ENCODE measurements around the gene ALKBH7.
A peak's percentile ranks its signal among the peaks of the same experiment; 100 is the strongest.

ALKBH7 gene

DNA sequence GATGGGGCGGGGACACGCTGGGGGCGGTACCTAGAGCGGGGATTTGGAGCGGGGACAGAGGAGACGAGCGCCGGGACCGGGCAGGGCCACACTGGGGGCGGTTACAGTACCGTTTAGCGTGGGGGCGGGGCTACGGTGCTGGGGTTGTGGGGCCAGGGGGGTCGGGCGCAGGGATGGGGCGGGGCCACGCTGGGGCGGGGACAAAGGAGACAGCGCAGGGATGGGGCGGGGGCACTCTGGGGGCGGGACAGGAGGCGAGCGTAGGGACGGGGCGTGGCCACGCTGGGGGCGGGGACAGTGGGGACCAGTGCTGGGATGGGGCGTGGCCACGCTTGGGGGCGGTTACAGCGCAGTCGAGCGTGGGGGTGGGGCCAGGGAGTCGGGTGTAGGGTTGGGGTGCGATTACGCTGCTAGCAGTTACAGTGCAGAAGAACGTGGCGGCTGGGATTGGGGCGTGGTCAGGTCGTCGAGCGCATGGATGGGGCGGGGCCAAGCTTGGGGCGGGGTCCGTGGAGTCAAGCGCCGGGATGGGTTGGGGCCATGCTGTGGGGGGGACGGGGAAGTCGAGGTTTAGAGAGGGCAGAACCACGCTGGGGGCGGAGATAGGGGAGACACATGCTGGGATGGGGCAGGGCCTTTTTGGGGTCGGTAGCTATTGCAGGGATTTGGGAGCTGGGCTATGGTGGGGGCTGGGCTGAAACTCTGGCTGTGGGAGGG is 660 bp downstream of the ALKBH7 start:
- Histone ChIP-seq H3K27ac (ENCODE audit: low read depth, low read length) (peak overlapping the region; percentile 97), H3K9me3 (ENCODE audit: insufficient read depth, low read depth, low read length) (no peaks in the 10 kb centered on the region), H3K4me3 (ENCODE audit: low read length) (peak overlapping the region; percentile 84), H3K4me1 (ENCODE audit: insufficient read depth, low read length) (peaks cover 7% of the 10 kb centered on the region), H3K9ac (ENCODE audit: low read depth, low read length) (peak overlapping the region; percentile 80), H3K27me3 (ENCODE audit: insufficient read depth, low read length) (no peaks in the 10 kb centered on the region), H3K36me3 (ENCODE audit: insufficient read depth, low read length) (peaks cover 17% of the 10 kb centered on the region)
- WGBS, result 2% methylated on average over 53 of the region's 53 CpGs

DNA sequence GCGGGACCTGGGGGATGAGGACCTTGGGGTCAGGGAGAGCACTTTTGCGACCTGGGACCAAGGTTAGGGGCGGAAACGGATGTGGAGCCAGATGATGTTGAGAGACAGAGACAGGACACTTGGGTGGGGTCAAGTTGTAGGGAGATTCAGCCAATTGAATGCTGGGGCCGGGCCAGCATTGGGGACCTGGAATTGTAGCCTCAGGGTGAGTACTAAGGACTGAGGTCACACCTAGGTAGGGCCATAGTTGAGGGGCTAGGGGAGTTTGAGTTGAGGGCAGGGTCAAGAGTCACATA is 1.2 kb downstream of the ALKBH7 start:
- peaks cover 7% of the 10 kb centered on the region for H3K4me1 ChIP-seq (ENCODE audit: insufficient read depth, low read length)
- WGBS, result 22% methylated on average over 5 of the region's 5 CpGs

DNA sequence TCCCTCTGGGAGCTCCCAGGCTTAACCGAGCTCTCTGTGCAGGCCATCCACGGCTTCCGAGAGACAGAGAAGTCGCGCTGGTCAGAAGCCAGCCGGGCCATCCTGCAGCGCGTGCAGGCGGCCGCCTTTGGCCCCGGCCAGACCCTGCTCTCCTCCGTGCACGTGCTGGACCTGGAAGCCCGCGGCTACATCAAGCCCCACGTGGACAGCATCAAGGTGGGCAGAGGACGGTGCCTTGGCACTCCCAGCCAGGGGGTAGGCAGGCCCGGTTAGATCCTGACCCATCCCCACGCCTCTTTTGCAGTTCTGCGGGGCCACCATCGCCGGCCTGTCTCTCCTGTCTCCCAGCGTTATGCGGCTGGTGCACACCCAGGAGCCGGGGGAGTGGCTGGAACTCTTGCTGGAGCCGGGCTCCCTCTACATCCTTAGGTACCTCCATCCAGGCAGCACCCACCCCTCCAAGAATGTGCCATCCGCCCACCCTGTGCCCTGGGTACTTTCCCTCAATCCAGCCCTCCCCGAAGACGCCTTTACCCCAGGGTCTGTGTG is 1.6 kb downstream of the ALKBH7 start:
- peak overlapping the region; percentile 47 for H3K4me3 ChIP-seq (ENCODE audit: low read length)
- H3K4me1 ChIP-seq (ENCODE audit: insufficient read depth, low read length), result peaks cover 7% of the 10 kb centered on the region
- no peaks in the 10 kb centered on the region for H3K27me3 ChIP-seq (ENCODE audit: insufficient read depth, low read length)
- H3K9me3 ChIP-seq (ENCODE audit: insufficient read depth, low read depth, low read length), result no peaks in the 10 kb centered on the region
- peaks cover 14% of the 10 kb centered on the region for H3K36me3 ChIP-seq (ENCODE audit: insufficient read depth, low read length)
- WGBS, result 91% methylated on average over 29 of the region's 29 CpGs
- peak overlapping the region; percentile 56 for H3K9ac ChIP-seq (ENCODE audit: low read depth, low read length)
- H3K27ac ChIP-seq (ENCODE audit: low read depth, low read length), result peak overlapping the region; percentile 37; the same call in 1 of the 2 replicates

More for the DNA sequence above, 1.2 kb downstream of the ALKBH7 start:
- no peaks in the 10 kb centered on the region for H3K27me3 ChIP-seq (ENCODE audit: insufficient read depth, low read length)
- peak overlapping the region; percentile 56 for H3K9ac ChIP-seq (ENCODE audit: low read depth, low read length)
- peak overlapping the region; percentile 47 for H3K4me3 ChIP-seq (ENCODE audit: low read length)
- peaks cover 12% of the 10 kb centered on the region for H3K36me3 ChIP-seq (ENCODE audit: insufficient read depth, low read length)
- peak overlapping the region; percentile 37; the same call in 1 of the 2 replicates for H3K27ac ChIP-seq (ENCODE audit: low read depth, low read length)
- H3K9me3 ChIP-seq (ENCODE audit: insufficient read depth, low read depth, low read length), result no peaks in the 10 kb centered on the region

DNA sequence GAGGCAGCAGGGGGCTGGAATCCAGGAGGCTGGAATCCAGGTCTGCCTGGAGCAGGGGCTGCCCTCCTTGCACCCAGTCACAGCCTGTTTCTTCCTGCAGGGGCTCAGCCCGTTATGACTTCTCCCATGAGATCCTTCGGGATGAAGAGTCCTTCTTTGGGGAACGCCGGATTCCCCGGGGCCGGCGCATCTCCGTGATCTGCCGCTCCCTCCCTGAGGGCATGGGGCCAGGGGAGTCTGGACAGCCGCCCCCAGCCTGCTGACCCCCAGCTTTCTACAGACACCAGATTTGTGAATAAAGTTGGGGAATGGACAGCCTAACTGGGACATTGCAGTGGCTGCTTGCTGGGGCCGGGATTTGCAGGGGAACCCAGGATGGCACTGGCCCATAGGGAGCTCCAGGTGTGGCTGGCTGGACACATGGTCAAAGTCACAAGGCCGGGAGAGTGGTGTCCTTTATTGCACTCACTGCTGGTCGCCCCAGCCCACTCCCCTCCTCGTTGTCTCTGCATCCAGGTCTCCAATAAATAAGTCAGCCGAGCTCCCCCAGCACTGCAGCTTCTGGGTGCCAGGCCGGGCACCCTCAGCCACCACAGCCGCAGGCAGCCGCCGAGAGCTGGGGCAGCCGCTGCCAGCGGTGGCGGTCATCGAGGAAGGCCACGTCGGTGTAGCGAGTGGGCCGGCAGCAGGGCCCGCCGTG is 2.3 kb downstream of the ALKBH7 start:
- Histone ChIP-seq H3K27me3 (ENCODE audit: insufficient read depth, low read length) (no peaks in the 10 kb centered on the region), H3K4me1 (ENCODE audit: insufficient read depth, low read length) (peaks cover 7% of the 10 kb centered on the region), H3K27ac (ENCODE audit: low read depth, low read length) (no peak overlapping the region), H3K36me3 (ENCODE audit: insufficient read depth, low read length) (peaks cover 20% of the 10 kb centered on the region), H3K4me3 (ENCODE audit: low read length) (no peak overlapping the region), H3K9ac (ENCODE audit: low read depth, low read length) (no peak overlapping the region), H3K9me3 (ENCODE audit: insufficient read depth, low read depth, low read length) (peaks cover 2% of the 10 kb centered on the region)
- WGBS, result 95% methylated on average over 29 of the region's 29 CpGs

DNA sequence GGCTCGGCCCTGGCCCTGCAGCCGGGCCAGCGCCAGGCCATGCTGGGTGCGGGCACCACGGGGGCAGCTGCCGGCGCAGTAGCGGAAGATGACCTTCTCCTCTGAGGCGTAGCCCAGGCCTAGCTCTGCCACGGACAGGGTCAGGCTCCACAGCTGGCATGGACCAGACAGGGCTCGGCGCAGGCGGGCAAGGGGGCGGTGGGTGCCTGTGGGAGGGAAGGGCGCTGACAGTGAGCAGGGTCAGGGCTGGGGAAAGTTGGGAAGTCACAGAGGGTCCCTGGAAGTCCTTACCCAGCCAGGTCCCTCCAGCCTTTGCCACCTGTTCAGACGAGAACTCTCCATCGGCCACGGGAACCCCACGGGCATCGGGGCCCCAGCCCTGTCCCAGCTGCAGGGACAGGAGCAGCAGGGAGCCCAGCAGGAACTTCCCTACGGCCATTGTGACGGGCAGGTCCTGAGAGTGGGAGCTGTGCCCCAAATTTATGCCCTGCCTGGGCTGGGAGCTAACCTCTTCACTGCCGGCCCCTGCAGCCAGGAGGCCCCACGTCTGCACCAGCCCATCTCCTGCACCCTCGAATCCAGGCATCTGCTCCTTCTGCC is 2.9 kb downstream of the ALKBH7 start, which contains the start of gene PSPN:
PSPN (minus strand) TSS at position 523 of the 600 bp plus-strand sequence; CDS start at position 439, 84 bp downstream.
- Histone ChIP-seq H3K4me1 (ENCODE audit: insufficient read depth, low read length) (peaks cover 7% of the 10 kb centered on the region), H3K27ac (ENCODE audit: low read depth, low read length) (no peak within 1 kb of the TSS), H3K4me3 (ENCODE audit: low read length) (no peak within 1 kb of the TSS), H3K9ac (ENCODE audit: low read depth, low read length) (no peak within 1 kb of the TSS), H3K9me3 (ENCODE audit: insufficient read depth, low read depth, low read length) (peaks cover 8% of the 10 kb centered on the region), H3K27me3 (ENCODE audit: insufficient read depth, low read length) (no peaks in the 10 kb centered on the region), H3K36me3 (ENCODE audit: insufficient read depth, low read length) (peaks cover 27% of the 10 kb centered on the region)
- WGBS, result 94% methylated on average over 25 of the region's 25 CpGs

DNA sequence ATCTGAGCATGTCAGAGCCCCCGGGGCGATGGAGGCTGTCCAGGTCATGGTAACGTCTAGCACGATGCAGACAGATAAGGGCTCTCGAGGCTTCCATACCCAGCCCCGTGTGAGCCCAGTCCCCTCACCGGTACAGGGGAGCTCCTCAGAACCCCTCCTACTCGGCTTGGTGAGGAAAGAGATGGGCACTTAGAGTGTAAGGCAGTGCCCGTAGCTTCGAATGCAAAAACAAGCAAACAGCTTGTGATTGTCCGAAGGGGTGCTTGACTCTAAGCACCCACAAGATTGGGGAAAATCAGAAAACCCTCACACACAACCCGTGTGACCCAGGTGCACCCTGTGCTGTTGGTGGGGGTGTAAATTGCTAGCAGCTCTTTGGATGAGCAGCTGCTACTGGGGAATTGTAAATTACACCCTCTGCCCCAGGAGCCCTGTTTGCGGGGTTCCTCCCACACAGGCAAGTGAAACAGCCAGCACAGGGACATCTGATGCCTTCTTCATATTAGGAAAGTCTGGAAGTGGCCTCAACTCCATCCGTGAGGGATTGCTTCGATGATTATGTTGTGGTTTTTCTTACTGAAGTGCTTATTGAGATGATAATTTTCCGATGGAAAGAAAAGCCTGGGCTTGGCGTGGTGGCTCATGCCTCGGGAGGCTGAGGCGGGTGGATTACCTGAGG is 4.1 kb downstream of the ALKBH7 start:
- no peak overlapping the region for H3K27ac ChIP-seq (ENCODE audit: low read depth, low read length)
- WGBS, result 92% methylated on average over 18 of the region's 19 CpGs
- H3K9me3 ChIP-seq (ENCODE audit: insufficient read depth, low read depth, low read length), result peaks cover 8% of the 10 kb centered on the region
- no peak overlapping the region for H3K4me3 ChIP-seq (ENCODE audit: low read length)
- no peak overlapping the region for H3K9ac ChIP-seq (ENCODE audit: low read depth, low read length)
- H3K27me3 ChIP-seq (ENCODE audit: insufficient read depth, low read length), result no peaks in the 10 kb centered on the region
- H3K36me3 ChIP-seq (ENCODE audit: insufficient read depth, low read length), result peaks cover 38% of the 10 kb centered on the region
- H3K4me1 ChIP-seq (ENCODE audit: insufficient read depth, low read length), result peaks cover 7% of the 10 kb centered on the region

DNA sequence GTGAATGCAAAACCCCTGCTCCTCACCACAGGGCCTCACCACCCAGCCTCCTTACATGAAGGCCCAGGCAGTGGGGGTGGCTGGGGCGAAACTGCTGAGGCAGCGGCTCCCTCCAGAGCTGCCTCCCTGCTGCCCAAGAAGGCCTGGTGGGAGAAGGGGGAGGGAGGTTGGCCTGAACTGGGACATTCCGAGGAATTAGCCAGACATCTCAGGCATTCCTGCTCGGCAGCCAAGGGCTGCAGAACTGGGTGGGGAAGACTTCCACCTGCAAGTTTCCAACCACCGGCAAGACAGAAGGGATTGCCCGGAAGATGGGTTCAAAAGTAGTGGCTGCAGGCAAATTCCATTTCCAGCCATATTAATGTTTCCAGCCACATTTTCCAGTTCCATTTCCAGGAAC is 5.4 kb downstream of the ALKBH7 start:
- H3K4me1 ChIP-seq (ENCODE audit: insufficient read depth, low read length), result peaks cover 7% of the 10 kb centered on the region
- WGBS, result 86% methylated on average over 6 of the region's 6 CpGs
- H3K4me3 ChIP-seq (ENCODE audit: low read length), result no peak overlapping the region
- H3K36me3 ChIP-seq (ENCODE audit: insufficient read depth, low read length), result peaks cover 50% of the 10 kb centered on the region
- no peaks in the 10 kb centered on the region for H3K27me3 ChIP-seq (ENCODE audit: insufficient read depth, low read length)
- peak overlapping the region; percentile 16; the same call in 1 of the 2 replicates for H3K27ac ChIP-seq (ENCODE audit: low read depth, low read length)
- no peak overlapping the region for H3K9ac ChIP-seq (ENCODE audit: low read depth, low read length)
- peaks cover 8% of the 10 kb centered on the region for H3K9me3 ChIP-seq (ENCODE audit: insufficient read depth, low read depth, low read length)

DNA sequence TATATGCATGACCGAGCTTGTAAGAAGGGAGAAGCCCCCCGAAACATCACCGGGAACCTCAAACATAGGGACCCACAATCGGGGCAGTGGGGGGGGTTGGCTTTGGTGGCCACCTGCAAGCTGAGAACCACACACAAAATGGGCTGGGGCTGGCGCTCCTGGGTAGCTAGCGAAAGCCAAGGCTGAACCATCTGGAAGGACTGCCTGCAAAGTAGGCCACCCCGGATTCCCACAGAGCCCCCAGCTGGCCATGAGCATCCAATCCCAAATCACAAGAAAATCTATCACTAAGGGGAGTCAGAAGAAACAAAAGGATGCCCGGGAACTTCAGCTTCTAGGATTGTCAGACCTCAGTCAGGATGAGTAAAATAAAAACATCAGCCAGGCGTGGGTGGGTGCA is 5.9 kb downstream of the ALKBH7 start:
- no peak overlapping the region for H3K9ac ChIP-seq (ENCODE audit: low read depth, low read length)
- peaks cover 7% of the 10 kb centered on the region for H3K4me1 ChIP-seq (ENCODE audit: insufficient read depth, low read length)
- no peak overlapping the region for H3K4me3 ChIP-seq (ENCODE audit: low read length)
- 95% methylated on average over 9 of the region's 9 CpGs for WGBS
- H3K9me3 ChIP-seq (ENCODE audit: insufficient read depth, low read depth, low read length), result peaks cover 8% of the 10 kb centered on the region
- no peak overlapping the region; the same call in 1 of the 2 replicates for H3K27ac ChIP-seq (ENCODE audit: low read depth, low read length)
- no peaks in the 10 kb centered on the region for H3K27me3 ChIP-seq (ENCODE audit: insufficient read depth, low read length)
- peaks cover 55% of the 10 kb centered on the region for H3K36me3 ChIP-seq (ENCODE audit: insufficient read depth, low read length)

DNA sequence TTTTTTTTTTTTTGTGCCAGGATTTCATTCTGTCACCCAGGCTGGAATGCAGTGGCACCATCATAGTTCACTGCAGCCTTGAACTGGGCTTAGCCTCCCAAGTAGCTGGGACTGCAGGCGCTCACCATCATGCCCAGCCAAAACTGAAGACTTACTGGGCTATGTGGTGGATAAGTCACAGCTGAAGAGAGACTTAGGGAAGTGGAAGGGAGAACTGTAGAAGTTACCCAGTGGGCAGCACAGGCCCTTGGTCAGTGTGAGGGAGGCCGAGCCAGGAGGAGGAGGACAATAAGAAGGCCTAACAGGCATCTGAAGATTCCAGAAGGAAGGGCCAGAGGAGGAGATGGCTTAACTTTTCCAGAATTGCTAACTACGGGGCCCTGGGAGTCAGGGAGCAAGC is 7.2 kb downstream of the ALKBH7 start:
- no peaks in the 10 kb centered on the region for H3K27me3 ChIP-seq (ENCODE audit: insufficient read depth, low read length)
- no peak overlapping the region for H3K4me3 ChIP-seq (ENCODE audit: low read length)
- no peak overlapping the region for H3K9ac ChIP-seq (ENCODE audit: low read depth, low read length)
- 97% methylated on average over 3 of the region's 3 CpGs for WGBS
- H3K4me1 ChIP-seq (ENCODE audit: insufficient read depth, low read length), result no peaks in the 10 kb centered on the region; the same call in 1 of the 2 replicates
- no peak overlapping the region for H3K27ac ChIP-seq (ENCODE audit: low read depth, low read length)
- peaks cover 63% of the 10 kb centered on the region for H3K36me3 ChIP-seq (ENCODE audit: insufficient read depth, low read length)
- H3K9me3 ChIP-seq (ENCODE audit: insufficient read depth, low read depth, low read length), result peaks cover 8% of the 10 kb centered on the region

DNA sequence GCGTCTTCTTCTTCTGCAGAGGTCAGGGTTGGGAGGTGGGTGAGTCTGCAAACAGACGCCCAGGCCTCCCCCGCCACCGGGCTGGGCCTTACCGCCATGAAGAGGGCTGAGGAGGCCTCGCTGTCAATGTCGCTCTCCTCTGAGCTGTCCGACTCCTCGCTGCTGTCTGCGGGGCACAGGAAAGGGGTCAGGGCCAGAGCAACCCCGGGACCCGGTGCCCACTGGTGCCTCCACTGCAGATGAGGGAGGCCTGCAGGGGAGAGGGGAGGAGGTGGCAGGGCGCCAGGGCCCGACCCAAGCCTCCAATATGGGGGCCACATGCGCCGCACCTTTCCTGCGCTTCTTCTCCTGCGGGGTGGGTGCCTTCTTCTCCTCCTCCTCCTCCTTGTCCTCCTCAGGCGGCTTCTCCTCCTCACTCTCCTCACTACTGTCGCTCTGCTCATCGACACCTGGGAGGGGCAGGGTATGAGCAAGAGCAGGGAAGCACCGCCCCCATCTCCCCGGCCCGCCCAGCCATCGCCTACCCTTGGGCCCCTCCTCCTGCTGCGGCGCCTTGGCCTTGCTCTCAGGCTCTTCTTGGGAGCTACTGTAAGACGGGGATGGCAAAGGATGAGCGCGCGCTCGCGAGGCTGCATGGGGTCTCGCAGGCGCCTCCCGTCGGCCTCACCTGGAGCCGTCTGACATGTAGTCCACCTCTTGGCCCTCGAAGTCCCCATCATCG is 8.6 kb downstream of the ALKBH7 start:
- Histone ChIP-seq H3K36me3 (ENCODE audit: insufficient read depth, low read length) (peaks cover 68% of the 10 kb centered on the region), H3K27me3 (ENCODE audit: insufficient read depth, low read length) (no peaks in the 10 kb centered on the region), H3K9me3 (ENCODE audit: insufficient read depth, low read depth, low read length) (peaks cover 8% of the 10 kb centered on the region), H3K4me3 (ENCODE audit: low read length) (no peak overlapping the region), H3K9ac (ENCODE audit: low read depth, low read length) (no peak overlapping the region), H3K4me1 (ENCODE audit: insufficient read depth, low read length) (no peaks in the 10 kb centered on the region; the same call in 1 of the 2 replicates), H3K27ac (ENCODE audit: low read depth, low read length) (no peak overlapping the region)
- WGBS, result 97% methylated on average over 40 of the region's 40 CpGs

All from HUES64 (cell line).